ENCODE data around the gene PTPN18. TPM values are rescaled to one million over a fixed set of nuclear protein-coding genes. Genes with fewer than 3 reads are reported as not detected.

Gene PTPN18
- total RNA-seq, 2 experiments from 2014 or later, result 27.6 to 27.8 TPM

DNA sequence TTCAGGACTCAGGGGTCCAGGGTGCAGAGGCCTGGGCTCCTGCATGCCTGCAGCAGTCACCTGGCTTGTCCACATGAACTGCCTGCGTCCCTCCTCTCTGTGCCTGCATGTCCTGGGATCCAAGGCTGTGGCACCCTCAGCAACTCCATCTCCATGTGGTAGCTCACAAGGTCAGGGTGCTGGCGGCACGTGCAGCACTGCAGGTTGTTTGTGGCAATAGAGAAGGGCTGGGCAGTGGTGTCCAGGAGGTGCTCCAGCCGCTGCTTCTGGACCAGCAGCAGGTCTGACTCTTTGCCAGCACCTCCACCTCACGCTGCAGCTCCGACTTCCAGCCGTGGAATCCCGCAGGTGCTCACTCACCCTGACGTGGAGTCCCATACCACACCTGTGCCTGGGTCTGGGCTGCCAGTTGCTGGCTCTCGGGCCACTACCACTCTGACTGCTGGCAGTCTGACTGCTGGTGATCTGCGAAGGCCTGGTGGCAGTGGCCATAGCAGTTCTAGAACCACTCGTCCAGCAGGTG is 42.0 kb upstream of the PTPN18 start:
- H3K9me3 Mint-ChIP-seq, result no peaks in the 10 kb centered on the region
- no peak overlapping the region for H3K27ac Mint-ChIP-seq
- Histone ChIP-seq H3K27me3 (ENCODE audit: control insufficient read depth in 1 of 2, insufficient read depth in 2 of 2, low read length in 2 of 2) (peaks cover 0 to 2% of the 10 kb centered on the region in 2 experiments), H3K27ac (ENCODE audit: low read depth in 1 of 2, low read length in 2 of 2) (no peak overlapping the region), H3K4me1 (ENCODE audit: insufficient read depth, low read length) (no peaks in the 10 kb centered on the region), H3K36me3 (ENCODE audit: insufficient read depth, low read length) (no peaks in the 10 kb centered on the region), H3K9me3 (ENCODE audit: control insufficient read depth in 1 of 2, insufficient read depth in 1 of 2, low read length in 2 of 2) (peaks cover 0 to 6% of the 10 kb centered on the region in 2 experiments), H3K4me3 (ENCODE audit: low read length) (no peak overlapping the region)
- ATAC-seq (ENCODE audit: poor library complexity), result no peak
- no peaks in the 10 kb centered on the region for H3K4me1 Mint-ChIP-seq (ENCODE audit: low read depth)
- peaks cover 2% of the 10 kb centered on the region for H3K27me3 Mint-ChIP-seq
- no peaks in the 10 kb centered on the region for H3K36me3 Mint-ChIP-seq (ENCODE audit: low read depth)
- POLR2A ChIA-PET, result no interaction called here
- DNase-seq, result no peak
- no peak overlapping the region for H3K4me3 Mint-ChIP-seq
- TF ChIP-seq, protein P1, sequence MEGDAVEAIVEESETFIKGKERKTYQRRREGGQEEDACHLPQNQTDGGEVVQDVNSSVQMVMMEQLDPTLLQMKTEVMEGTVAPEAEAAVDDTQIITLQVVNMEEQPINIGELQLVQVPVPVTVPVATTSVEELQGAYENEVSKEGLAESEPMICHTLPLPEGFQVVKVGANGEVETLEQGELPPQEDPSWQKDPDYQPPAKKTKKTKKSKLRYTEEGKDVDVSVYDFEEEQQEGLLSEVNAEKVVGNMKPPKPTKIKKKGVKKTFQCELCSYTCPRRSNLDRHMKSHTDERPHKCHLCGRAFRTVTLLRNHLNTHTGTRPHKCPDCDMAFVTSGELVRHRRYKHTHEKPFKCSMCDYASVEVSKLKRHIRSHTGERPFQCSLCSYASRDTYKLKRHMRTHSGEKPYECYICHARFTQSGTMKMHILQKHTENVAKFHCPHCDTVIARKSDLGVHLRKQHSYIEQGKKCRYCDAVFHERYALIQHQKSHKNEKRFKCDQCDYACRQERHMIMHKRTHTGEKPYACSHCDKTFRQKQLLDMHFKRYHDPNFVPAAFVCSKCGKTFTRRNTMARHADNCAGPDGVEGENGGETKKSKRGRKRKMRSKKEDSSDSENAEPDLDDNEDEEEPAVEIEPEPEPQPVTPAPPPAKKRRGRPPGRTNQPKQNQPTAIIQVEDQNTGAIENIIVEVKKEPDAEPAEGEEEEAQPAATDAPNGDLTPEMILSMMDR (IDR thresholded peaks at IDR 0.05), result no peak
- intact Hi-C loops (cut with DNase I, micrococcal nuclease), result no loop called here
- CTCF ChIA-PET, result no interaction called here

DNA sequence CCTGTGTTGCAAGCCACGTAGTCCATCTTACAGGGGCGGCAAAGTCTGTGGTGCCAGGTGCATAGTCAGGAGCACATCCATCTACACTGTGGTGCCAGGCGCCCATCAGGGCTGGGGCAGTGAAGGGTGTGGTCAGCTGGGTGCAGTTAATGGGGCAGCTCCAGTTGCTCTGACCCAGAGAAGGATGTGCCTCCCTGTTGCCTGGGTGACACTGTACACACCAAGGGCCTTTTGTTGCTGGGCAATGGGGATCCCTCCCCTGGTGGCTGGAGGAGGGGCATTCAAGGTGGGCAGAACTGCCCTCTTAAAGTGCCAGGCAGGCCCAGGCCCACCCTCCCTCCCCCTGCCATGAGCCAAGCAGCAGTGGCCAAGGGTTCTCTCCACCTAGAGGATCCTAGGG is 41.5 kb upstream of the PTPN18 start:
- no peak overlapping the region for H3K4me3 Mint-ChIP-seq
- POLR2A ChIA-PET, result no interaction called here
- intact Hi-C loops (cut with DNase I, micrococcal nuclease), result no loop called here

DNA sequence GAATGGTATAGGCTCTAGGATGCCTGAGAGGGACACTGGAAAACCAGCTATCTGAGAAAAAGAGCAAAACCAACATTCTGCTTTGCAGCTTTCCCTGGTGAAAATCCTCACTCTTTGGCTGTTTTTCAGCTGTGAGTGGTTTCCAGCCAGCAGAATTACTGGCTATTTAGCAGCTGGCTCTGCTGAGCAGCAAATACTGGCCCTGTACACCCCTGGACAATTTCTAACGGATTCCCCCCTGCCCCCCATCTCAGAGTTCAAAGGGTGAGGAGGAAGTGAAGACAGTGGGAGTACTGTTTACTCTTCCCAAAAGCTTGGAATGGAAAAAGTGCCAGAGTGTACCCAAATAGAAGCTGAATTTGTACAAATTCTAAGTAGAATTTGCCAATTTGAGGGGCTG is 39.3 kb upstream of the PTPN18 start:
- peaks cover 0 to 3% of the 10 kb centered on the region in 2 experiments for H3K27me3 ChIP-seq (ENCODE audit: control insufficient read depth in 1 of 2, insufficient read depth in 2 of 2, low read length in 2 of 2)
- ChIA-PET CTCF (no interaction called here), POLR2A (no interaction called here)
- Mint-ChIP-seq H3K36me3 (ENCODE audit: low read depth) (no peaks in the 10 kb centered on the region), H3K9me3 (no peaks in the 10 kb centered on the region), H3K27me3 (peaks cover 13% of the 10 kb centered on the region), H3K4me1 (ENCODE audit: low read depth) (no peaks in the 10 kb centered on the region), H3K4me3 (no peak overlapping the region), H3K27ac (no peak overlapping the region)
- H3K36me3 ChIP-seq (ENCODE audit: insufficient read depth, low read length), result no peaks in the 10 kb centered on the region
- TF ChIP-seq, protein P1 (IDR thresholded peaks at IDR 0.05), result no peak
- DNase-seq (no peak), ATAC-seq (ENCODE audit: poor library complexity) (no peak)
- H3K4me3 ChIP-seq (ENCODE audit: low read length), result no peak overlapping the region
- H3K9me3 ChIP-seq (ENCODE audit: control insufficient read depth in 1 of 2, insufficient read depth in 1 of 2, low read length in 2 of 2), result peaks cover 0 to 6% of the 10 kb centered on the region in 2 experiments
- no peaks in the 10 kb centered on the region for H3K4me1 ChIP-seq (ENCODE audit: insufficient read depth, low read length)
- intact Hi-C loops (cut with DNase I, micrococcal nuclease), result no loop called here
- no peak overlapping the region for H3K27ac ChIP-seq (ENCODE audit: low read depth in 1 of 2, low read length in 2 of 2)

More for the DNA sequence above, 41.5 kb upstream of the PTPN18 start:
- Histone ChIP-seq H3K27ac (ENCODE audit: low read depth in 1 of 2, low read length in 2 of 2) (no peak overlapping the region), H3K4me1 (ENCODE audit: insufficient read depth, low read length) (no peaks in the 10 kb centered on the region), H3K4me3 (ENCODE audit: low read length) (no peak overlapping the region), H3K36me3 (ENCODE audit: insufficient read depth, low read length) (no peaks in the 10 kb centered on the region), H3K9me3 (ENCODE audit: control insufficient read depth in 1 of 2, insufficient read depth in 1 of 2, low read length in 2 of 2) (peaks cover 0 to 6% of the 10 kb centered on the region in 2 experiments), H3K27me3 (ENCODE audit: control insufficient read depth in 1 of 2, insufficient read depth in 2 of 2, low read length in 2 of 2) (no peaks in the 10 kb centered on the region)
- no peaks in the 10 kb centered on the region for H3K36me3 Mint-ChIP-seq (ENCODE audit: low read depth)
- ATAC-seq (ENCODE audit: poor library complexity) (no peak), DNase-seq (no peak)
- H3K4me1 Mint-ChIP-seq (ENCODE audit: low read depth), result no peaks in the 10 kb centered on the region
- no peak overlapping the region for H3K27ac Mint-ChIP-seq
- no peaks in the 10 kb centered on the region for H3K9me3 Mint-ChIP-seq
- CTCF ChIA-PET, result no interaction called here
- TF ChIP-seq, protein P1 (IDR thresholded peaks at IDR 0.05), result no peak
- H3K27me3 Mint-ChIP-seq, result peaks cover under 1% of the 10 kb centered on the region
